CMK (cell line): ENCODE data around the gene IFNL1.
A peak's percentile ranks its signal among the peaks of the same experiment; 100 is the strongest.
"Not testable (repeated sequence)": the region's sequence is repeated elsewhere in the genome, so short reads cannot be mapped to it uniquely, and the experiment has no call there.

Experiments used
- DNase-seq: peaks from one replicate; pipeline ENCODE4 v3.0.0-alpha.2; 2010; ENCODE audit warnings: low read depth

IFNL1 gene

DNA sequence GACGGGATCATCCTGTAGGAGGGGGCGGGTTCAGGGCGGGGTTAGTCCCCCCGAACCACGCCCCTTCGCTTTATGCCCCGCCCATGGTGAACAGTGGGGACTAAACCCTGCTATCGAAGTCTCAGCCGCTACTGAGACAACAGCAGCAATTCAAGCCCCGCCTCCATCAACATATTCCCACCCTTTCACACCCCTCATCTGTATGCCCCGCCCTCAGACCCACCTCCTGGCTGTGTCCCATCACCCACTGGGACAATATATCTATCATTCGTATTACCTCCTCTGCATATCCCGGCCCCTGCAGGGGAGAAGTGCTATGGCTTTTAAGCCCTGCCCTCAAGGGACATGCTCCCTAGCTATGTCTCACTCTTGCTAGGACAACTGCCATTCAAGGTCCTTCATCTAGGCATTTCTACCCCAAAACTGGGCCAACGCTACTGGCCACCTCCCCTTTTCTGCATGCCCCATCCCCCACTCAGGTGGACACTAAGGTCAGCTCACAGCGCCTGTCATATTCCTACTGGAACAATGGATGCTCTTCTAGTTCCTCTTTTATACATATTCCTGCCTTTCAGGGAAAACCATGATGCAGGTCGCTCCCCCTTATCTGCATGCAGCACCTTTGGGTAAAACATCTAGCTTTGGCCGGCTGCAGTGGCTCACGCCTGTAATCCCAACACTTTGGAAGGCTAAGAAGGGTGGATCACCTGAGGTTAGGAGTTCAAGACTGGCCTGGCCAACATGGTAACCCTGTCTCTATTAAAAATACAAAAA, 12.5 kb downstream of the IFNL1 start:
- no peak for DNase-seq

DNA sequence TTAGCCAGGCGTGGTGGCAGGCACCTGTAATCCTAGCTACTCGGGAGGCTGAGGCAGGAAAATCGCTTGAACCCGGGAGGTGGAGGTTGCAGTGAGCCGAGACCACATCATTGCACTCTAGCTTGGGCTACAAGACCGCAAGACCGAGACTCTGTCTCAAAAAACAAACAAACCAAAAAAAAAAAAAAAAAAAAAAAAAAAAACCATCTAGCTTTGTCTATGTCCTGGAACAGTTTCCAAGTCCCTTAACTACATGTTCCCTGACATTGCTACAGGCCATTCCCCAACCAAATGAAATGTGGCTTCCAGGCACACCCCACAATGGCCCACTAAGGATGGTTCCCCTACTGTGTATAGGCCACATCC, 13.1 kb downstream of the IFNL1 start:
- DNase-seq: not testable (repeated sequence)

DNA sequence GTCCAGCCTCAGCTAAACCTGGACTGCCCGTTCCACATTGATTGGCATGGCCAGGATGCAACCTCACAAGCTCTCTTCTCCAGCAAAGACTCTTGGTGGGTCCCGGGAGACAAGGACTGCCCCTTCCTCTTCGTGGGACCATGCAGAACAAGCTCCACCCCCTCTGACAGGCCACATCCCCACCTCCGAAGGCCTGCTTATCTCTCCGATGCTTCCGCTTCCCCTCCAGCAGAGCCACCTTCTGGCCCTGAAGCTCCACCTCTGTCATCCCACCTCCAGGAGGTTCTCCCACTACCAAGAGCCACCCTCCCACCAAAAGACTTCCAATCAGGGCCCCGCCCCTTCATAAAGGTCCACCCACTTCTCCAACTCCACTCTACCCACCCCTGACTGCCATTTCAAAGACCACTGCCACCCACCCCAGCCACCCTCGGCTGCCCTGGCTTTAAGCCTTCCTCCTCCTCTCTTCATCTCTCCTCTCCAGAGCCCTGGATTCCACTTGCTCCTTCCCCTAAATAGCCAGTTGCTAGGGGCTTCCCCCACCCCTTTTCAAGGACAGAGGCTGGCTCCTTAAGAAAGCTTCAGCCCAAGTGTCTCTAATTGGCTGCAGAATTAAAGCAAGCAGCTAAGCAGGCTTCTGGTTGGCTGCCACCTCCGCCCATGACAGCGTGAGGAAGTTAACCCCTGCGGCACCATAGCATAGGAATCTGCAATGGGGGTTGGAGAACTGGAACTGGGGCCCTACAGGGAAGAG, 14.5 kb downstream of the IFNL1 start:
- DNase-seq: peak; percentile 96

DNA sequence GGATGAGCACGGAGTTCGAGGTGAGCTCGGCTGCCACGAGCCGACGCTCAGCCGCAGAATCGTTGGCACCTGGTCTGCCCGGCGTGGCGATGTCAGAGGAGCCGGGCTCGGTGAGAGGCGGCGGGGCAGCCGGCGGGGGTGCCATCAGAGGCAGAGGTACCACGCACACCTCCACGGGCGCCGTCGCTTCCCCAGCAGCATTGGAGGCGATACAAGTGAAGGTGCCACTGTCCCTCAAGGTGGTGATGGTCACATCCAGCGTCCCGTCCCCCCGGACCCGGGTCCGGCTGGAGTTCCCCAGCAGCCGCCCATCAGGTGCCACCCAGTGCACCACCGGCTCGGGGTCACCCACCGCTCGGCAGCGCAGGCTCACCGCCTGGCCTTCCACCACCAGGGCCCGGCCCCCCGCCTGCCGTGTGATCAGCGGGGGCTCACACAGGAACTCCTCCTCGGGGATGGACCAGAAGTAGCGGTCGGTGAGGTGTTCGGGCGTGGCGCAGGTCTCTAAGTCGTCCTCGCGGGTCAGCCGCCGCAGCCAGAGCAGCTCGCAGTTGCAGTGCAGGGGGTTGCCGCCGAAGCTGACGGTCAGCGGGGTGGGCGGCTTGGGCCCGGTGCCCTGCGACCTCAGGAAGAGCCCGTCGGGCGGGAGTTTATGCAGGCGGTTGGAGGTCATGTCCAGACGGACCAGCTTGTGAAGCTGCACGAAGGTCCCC, 18.0 kb downstream of the IFNL1 start:
- DNase-seq: no peak

DNA sequence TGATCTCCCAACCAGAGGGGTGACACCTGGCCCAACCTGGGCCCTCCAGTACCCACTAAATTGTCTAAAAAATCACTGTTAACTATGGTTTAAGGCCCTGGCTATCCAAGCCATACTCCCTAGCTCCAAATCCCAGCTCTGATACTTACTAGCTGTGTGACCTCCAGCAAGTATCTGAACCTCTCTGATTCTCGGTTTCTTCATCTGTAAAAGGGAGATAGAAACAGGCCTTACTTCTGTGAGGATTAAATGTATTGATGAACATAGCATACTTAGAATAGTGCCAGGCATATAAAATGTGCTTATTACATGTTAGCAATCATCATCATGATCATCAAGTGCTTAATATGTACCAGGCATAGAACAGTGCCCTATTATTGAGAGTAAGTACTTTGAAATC, 19.7 kb downstream of the IFNL1 start:
- no peak for DNase-seq

DNA sequence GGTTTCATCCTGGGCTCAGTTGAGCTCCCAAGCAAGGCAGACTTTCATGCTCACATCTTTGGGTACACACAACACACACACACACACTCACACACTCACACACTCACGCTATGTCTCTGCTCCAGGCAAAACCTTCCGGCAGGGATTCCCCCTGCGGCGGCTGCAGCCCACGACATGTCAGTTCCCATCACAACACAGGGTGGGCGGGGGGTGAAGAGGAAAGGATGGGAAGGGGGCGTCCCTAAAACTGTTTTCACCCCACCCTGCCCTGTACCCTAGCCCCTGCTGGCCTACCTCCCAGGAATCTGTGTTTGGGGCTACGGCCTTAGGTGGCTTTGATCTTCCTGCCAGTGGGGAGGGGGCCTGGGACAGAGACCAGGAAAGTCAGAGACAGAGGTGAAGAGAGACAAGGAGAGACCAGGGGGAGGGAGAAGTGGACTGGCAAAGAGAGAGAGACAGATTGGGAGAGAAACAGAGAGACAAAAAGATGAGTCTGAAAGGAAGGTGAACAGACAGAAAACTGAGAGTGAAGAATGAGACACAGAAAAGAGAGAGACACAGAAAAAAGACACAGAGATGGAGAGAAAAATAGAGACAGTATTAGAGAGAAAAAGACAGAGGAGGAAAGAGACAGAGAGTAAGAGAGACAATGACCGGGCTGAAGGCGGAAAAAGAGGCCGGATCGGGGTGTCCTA, 20.6 kb downstream of the IFNL1 start:
- DNase-seq: no peak

DNA sequence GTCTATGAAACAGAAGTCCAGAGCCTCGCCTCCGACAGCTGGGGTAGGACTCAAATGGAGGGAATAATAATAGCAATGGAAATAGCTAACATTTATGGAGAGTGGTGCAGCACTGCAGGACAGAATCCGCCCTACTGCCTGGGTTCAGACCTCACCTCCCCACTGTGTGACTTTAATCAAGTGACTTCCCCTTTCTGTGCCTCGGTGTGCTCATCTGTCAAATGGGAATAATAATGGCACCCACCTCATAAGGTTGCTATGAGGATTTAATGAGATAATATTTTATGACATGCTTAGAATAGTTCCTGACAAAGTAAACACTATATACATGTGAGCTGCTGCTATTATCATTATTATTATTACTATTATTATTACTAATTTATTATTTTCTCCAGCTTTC, 21.3 kb downstream of the IFNL1 start:
- DNase-seq: no peak

DNA sequence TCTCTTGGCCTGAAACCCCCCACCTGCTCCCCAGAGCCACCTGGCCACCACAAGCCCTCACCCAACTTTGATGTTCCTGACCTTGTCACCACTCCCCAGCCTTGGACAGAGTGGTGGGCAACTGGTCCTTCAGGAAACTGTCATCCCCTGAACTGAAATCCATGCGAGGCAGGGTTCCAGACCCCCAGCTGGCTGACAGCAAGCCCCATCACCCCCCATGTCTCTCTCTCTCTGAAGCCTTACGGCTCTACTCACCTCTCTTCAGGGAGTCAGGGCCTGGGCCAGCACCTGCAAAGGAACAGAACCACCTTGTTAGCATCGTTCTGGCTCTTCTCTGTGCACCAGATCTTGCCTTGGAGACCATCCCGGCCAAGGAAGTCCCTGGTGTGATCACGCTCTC, 21.9 kb downstream of the IFNL1 start:
- no peak for DNase-seq

DNA sequence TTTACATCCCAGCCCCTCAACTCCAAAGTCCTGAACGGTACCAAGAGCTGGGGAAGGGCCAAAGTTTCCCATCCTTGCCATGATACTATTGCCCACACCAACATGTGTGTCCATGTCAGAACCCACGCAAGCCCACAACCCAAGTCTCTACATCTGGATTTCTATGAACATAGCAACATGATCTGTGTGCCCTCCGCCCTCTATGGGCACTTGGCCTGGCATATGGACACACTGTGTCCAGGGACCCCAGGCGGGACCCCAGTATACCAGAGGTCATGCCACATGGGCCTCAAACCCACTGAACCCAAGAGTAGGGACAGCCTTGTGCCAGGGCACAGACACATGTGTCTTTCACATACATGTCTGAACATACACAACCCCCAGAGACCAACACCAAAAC, 22.5 kb downstream of the IFNL1 start:
- no peak for DNase-seq

DNA sequence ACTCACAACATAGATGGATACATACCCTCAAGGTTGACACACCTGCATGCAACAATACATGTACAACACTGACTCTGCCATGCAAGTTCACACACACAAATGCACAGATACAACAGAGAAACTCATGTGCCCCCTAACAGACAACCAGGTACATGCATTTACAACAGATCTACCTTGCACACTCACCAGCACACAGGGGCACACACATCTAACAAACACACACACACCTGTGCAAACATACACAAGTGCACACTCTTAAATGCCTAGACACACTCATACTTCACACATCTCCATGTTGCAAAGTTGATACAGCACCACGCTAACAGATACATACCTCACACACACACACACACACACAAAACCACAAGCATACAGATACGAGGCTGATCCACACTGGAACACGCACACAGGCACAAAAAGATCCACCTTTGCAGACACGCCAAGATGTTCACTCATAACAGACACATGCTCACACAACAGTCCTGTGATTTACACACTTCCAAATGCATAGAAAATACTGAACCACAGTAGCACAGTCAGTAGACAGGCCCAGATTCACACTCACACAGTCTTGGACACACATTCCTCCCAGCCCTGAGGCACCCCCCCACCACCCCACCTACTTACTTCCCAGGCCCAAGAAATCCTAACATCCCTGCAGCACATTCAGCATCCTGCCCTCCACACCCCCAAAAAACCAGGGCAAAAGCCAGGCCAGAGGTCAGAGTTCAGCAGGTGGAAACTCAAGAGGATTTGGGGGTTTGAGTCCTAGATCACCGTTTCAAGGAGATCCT, 23.1 kb downstream of the IFNL1 start:
- DNase-seq: no peak

DNA sequence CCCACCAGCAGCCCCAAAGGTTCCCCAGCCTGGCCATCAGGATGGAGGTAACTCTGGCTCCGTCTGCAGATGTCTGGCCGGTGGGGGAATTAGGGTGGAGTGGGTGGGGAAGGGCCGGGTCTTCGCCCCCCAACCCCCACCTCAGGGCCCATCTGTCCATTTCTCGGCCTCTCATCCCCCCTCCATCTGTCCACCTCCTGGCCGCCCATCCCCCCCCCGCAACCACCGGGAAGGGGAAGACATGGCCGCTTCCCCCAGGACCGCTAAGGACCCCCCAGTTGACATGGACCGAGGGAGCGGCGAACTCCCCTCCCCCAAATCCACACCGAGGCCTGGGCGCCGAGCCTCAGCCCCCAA, 23.7 kb downstream of the IFNL1 start:
- no peak for DNase-seq

DNA sequence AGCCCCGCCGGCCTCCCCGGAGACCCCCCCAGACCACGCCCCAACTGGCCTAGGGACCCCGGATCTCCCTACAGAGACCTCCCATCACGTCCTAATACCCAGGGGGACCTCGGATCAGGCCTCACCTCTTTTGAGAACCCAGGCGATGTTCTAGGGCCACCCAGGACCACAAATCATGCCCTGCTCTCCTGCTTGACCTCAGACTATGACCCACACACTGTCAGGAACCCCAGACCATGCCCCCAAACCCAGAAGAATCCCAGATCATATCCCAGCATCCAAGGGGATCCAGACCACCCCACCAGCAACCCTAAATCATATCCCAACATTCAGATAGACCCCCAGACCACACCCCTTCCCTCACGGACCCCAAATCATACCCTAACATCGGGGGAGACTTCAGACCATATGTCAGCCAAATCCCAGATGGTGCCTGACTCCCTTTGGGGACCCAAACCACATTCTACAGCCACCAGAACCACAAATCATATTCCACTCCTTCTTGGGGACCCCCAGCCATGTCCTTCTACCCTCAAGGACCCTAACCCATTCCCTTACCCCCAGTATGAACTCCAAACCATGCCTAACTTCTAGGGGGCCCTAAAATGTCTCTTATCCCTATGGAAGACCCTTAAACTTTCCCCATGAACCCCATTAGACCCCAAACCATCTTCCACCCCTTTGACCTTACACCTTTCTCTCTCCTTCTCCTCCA, 25.1 kb downstream of the IFNL1 start:
- DNase-seq: no peak

DNA sequence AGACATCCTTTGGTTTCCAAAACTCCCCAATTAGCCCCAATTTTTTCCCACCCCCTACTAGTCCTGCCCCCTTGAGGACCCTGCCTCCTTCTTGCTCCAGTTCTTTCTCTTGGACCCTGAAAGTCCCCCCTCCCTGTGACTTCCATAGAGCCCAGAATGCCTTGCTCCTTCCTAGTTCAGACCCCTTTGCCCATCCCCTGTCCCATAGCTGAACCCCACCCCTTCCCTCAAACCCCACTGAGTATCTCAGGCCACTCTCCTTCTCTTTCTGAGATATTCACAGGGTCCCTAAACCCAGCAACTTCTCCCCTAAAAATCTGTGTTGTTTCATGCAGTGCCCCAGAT, 25.6 kb downstream of the IFNL1 start:
- DNase-seq: no peak

DNA sequence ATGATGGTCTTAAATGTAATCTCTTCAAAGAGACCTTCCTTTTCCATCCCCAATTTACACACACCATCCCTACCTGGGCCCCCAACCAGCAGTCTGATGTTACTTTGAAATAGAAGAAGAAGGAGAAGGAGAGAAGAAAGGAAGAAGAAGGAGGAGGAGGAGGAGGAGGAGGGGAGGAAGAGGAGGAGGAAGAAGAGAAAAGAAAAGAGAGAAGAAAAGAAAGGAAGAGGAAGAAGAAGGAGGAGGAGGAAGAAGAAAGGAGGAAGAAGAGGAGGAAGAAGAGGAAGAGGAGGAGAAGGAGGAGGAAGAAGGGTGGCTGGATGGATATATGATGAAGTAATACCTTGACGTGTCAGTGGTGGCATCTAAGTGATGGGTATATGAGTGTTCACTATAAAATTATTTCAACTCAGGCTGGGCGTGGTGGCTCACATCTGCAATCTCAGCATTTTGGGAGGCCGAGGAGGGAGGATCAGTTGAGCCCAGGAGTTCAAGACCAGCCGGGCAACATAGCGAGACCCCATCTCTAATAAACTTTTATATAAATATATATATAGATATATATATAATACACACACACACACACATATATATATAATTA, 28.1 kb downstream of the IFNL1 start:
- DNase-seq: no peak

DNA sequence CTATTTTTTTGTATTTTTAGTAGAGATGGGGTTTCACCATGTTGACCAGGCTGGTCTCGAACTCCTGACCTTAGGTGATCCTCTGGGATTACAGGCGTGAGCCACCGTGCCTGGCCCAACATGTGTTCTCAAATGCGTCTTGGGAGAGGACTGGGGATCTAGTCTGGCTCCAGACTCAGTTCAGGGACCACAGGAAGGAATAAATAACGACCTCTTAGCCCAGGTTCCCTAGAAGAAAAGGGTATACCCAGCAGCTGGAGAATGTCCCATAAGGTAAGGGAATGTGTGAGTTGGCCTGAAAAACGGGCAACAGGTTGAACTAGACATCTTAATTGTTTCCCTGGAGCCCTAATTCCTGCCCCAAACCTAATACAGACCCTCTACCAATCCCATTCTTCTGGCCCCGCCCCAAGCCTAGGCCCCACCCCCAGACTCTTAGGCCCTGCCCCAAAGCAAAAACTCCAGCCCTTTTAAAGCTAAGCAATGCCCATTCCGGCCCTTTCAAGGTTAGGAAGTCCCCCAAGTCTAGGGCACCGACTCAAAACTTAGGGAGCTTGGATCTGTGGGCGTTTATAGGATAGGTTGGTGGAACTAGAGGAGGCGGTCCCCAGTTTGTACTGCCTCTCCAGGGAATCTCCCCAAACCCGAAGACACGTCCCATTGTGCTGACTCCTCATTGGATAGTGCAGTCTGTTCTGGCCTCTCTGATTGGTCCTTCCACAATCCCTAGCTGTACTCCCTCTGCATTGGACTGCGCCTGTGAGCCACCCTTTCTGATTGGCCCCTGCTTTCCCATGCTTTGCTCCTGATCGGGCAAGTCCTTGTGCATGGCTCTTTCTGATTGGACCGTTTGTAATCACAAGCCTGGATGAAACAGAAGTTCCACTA, 29.8 kb downstream of the IFNL1 start:
- no peak for DNase-seq

DNA sequence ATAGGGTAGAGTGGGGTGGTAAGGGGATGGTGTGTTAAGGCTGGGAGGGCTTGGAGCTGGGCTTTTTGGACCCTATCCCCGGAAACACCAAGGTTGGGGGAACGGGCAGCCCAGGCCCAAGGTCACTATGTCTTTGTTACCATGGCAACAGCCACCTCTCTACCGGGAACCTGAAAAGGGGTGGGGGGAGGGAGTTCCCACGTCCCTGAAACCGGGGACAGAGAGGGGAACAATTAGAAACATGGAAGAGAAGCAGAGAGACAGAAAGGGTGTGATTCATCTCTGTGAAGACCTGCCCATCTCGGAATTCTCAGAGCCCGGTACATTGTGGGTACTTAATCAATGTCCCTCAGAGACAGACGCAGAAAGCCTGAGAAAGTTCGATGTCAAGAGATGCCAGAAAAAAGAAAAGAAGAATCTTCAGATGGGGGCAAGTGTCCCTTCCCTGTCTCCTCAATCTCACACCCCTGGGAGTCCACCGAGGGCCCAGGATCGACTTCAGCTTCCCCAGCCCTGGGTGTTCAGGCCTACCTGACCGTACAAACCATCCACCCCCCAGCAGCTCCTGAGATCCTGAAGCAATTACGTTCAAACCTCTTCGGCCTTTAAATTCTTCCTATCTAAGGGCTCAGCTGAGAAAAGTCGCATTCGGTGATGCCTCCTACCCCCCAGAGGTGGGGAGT, 31.3 kb downstream of the IFNL1 start:
- DNase-seq: no peak

DNA sequence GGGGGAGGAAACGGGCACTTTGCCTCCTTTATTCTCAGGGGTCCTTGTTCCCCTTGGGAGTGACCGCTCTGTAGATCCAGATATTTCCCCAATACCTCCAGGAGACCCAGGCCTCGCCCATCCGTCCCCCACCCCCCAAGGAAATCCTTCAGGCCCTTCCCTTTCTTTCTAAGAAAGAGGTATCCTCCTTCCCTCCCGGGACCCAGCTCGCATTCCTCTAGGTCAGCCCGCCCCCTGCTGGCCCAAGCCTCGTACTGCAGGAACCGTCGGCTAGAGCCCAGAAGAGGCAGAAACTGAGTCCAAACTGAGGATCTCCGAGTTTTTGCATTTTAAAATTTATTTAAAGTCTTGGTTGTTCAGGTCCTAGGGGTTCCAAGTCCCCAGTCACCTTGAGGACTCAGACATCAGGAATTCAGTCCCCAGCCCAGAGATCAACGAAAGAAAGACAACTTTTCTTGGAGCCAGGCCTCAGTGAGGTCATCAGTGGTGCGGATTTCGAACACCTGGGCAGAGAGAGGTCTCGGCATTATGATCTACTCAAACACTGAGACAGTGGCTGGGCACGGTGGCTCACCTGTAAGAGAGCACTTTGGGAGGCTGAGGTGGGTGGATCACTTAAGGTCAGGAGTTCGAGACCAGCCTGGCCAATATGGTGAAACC, 32.0 kb downstream of the IFNL1 start:
- peak; percentile 41 for DNase-seq

DNA sequence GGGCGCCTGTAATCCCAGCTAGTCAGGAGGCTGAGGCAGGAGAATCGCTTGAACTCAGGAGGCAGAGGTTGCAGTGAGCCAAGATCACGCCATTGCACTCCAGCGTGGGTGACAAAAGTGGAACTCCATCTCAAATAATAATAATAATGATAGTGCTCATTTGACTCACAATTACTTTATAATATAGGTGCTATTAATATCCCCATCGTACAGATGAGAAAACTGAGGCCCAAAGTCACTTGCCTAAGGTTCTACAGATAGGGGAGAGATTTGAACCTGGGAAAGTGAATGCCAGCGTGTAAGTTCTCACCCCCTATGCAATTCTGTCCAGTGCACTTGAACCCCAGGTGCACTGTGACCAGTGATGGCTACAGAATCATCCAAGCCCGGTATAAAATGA, 33.7 kb downstream of the IFNL1 start:
- DNase-seq: no peak

DNA sequence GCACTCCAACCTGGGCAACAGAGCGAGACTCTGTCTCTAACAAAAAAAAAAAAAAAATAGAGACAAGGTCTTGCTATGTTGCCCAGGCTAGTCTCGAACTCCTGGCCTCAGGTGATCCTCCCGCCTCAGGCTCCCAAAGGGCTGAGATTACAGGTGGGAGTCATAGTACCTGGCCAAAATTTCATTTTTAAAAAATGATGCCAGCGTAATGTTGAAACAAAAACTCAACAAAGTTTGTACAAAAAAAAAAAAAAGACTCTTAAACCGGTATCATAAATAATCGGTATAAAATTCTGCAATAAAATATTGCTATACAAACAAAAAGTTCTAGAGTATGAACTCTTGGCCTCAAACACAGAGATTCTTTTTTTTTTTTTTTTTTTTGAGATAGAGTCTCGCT, 36.1 kb downstream of the IFNL1 start:
- DNase-seq: no peak
